Astrocyte (in vitro differentiated cells and primary cell): ENCODE measurements around the gene GALNS.

ENCODE experiments used
- EZH2 ChIP-seq: IDR thresholded peaks from 2 replicates; pipeline ENCODE4 v1.6.1; 2012; ENCODE audit warnings: mild to moderate bottlenecking, low read length, inconsistent platforms; ENCODE audit not compliant: insufficient read depth
- TF ChIP-seq, protein P1 (sequence below): IDR thresholded peaks from 2 replicates; pipeline ENCODE4 v1.5.1; 2011; ENCODE audit warnings: low read depth, mild to moderate bottlenecking, inconsistent platforms, low read length, moderate library complexity; ENCODE audit not compliant: insufficient read depth

DNA sequence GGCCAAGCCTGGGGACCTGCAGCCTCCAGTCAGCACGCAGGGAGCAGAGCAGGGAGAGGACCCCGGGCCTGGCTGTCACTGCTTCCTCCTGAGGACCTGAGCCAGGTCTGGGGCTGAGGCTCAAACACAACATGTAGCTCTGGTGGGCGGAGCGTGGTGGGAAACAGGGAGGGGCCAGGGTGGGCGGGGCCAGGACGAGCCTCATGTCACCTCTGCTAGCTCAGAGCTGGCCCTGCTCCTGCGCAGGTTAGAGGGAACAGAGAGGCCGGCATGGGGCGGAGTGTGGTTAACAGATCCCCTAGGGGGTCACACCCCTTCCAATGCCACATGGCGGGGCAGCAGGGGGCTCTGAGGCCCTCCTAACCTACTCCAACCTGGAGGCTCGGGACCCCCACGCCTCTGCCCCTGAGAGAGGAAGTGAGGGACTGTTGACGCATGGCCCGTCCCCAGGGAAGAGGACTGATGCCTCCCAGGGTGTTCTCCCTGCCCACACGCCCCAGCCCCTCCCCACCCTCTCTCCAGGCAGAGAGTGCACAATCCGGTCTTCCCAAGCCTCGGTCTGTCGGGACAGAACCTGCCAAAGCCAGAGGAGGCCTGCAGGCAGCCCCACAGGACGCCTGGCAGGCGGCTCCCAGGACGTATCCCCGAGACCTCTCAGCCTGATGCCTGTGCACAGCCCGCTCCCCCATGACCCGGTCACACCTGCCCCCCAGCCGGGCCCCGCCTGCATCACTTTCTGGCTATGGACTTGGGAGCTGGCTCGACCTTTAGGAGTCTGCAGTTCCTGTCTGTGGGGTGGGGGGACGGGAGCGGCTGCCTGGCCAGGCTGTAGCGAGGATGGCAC lies 86.9 kb downstream of the GALNS start:
- TF ChIP-seq, protein P1, sequence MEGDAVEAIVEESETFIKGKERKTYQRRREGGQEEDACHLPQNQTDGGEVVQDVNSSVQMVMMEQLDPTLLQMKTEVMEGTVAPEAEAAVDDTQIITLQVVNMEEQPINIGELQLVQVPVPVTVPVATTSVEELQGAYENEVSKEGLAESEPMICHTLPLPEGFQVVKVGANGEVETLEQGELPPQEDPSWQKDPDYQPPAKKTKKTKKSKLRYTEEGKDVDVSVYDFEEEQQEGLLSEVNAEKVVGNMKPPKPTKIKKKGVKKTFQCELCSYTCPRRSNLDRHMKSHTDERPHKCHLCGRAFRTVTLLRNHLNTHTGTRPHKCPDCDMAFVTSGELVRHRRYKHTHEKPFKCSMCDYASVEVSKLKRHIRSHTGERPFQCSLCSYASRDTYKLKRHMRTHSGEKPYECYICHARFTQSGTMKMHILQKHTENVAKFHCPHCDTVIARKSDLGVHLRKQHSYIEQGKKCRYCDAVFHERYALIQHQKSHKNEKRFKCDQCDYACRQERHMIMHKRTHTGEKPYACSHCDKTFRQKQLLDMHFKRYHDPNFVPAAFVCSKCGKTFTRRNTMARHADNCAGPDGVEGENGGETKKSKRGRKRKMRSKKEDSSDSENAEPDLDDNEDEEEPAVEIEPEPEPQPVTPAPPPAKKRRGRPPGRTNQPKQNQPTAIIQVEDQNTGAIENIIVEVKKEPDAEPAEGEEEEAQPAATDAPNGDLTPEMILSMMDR, result no peak
- no peak for TF ChIP-seq EZH2
